ENCODE results near the gene PROP1. TPM values are rescaled to one million over a fixed set of nuclear protein-coding genes. Genes with fewer than 3 reads are reported as not detected.
"Not testable (repeated sequence)": the region's sequence is repeated elsewhere in the genome, so short reads cannot be mapped to it uniquely, and the experiment has no call there.

Gene PROP1
- total RNA-seq, 1 experiment from 2014 or later: not detected

- H3K4me3 ChIP-seq (replicated peaks in 1 of 2; ENCODE audit: low read depth in 1 of 2, low read length in 2 of 2); H3K4me1 ChIP-seq (ENCODE audit: control insufficient read depth in 1 of 2, insufficient read depth in 2 of 2, low read length in 2 of 2); DNase-seq (ENCODE audit: low read depth, low spot score); H3K9me2 ChIP-seq (ENCODE audit: insufficient read depth); POLR2A ChIA-PET; H3K27ac ChIP-seq (ENCODE audit: low read depth, low read length); intact Hi-C loops (cut with micrococcal nuclease); H3K4me2 ChIP-seq (ENCODE audit: low read length); CTCF ChIA-PET; H3K27me3 ChIP-seq (ENCODE audit: insufficient read depth, low read length); RAD21 ChIA-PET (ENCODE audit: low non-redundant PET in 1 of 2, low total read pairs in 2 of 2, uncharacterized antibody in 2 of 2, unreplicated experiment in 2 of 2); H3K79me2 ChIP-seq (ENCODE audit: insufficient read depth, low read length); BruUV-seq (replicated peaks); H4K20me1 ChIP-seq (ENCODE audit: insufficient read depth); H3K36me3 ChIP-seq (ENCODE audit: control insufficient read depth in 1 of 2, insufficient read depth in 2 of 2, low read length in 2 of 2); H2AFZ ChIP-seq (ENCODE audit: low read depth, low read length, poor library complexity, severe bottlenecking); H3K9me3 ChIP-seq (ENCODE audit: control insufficient read depth in 1 of 2, insufficient read depth in 1 of 2, low read depth in 1 of 2, low read length in 2 of 2); H3K9ac ChIP-seq (ENCODE audit: low read length): not testable (repeated sequence)
- peak; percentile 44; the same call in 1 of the 2 replicates for ATAC-seq
Observed at GRCh38 chr5:177947912-177948311, 48.1 kb downstream of the PROP1 start.

DNA sequence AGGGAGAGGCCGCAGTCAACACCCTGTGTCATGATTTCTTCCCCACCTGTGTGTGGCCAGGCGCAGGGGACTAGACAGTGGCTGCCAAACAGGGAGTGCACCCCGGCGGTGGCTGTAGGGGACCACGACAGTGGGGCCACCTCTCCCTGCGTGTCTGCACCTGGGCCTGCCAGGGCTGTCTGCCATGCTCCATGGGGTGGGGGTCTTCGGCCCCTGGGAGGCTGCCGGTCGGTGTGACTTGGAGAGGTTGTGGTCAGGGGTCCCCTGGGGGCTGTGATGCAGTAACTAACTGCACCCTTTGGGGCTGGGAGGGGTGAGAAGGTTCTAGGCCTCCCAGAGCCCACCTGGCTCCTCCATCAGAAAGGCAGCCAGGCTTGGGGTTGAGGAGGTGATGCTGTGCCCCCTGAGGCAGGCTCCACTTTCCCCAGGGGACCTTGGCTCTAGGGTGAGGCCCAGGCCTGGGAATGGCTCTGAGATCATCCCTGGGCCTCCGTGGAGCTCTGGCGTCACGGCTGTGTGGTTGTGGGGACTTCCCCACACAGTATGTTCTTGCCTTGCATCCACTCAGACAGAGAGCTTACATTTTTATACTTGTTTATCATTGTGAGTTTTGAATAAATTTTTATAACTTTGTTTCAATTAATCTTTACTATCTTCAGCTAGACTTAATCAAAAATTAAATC, 50.3 kb downstream of the PROP1 start:
- DNase-seq (ENCODE audit: low read depth, low spot score); H3K36me3 ChIP-seq (ENCODE audit: control insufficient read depth in 1 of 2, insufficient read depth in 2 of 2, low read length in 2 of 2); H3K27me3 ChIP-seq (ENCODE audit: insufficient read depth, low read length); H3K4me2 ChIP-seq (ENCODE audit: low read length); BruUV-seq (replicated peaks); CTCF ChIA-PET; H3K9me3 ChIP-seq (ENCODE audit: control insufficient read depth in 1 of 2, insufficient read depth in 1 of 2, low read depth in 1 of 2, low read length in 2 of 2); POLR2A ChIA-PET; RAD21 ChIA-PET (ENCODE audit: low non-redundant PET in 1 of 2, low total read pairs in 2 of 2, uncharacterized antibody in 2 of 2, unreplicated experiment in 2 of 2); H3K9me2 ChIP-seq (ENCODE audit: insufficient read depth); H3K9ac ChIP-seq (ENCODE audit: low read length); ATAC-seq; H3K4me1 ChIP-seq (ENCODE audit: control insufficient read depth in 1 of 2, insufficient read depth in 2 of 2, low read length in 2 of 2); H3K27ac ChIP-seq (ENCODE audit: low read depth, low read length); H3K4me3 ChIP-seq (replicated peaks in 1 of 2; ENCODE audit: low read depth in 1 of 2, low read length in 2 of 2); H3K79me2 ChIP-seq (ENCODE audit: insufficient read depth, low read length); H4K20me1 ChIP-seq (ENCODE audit: insufficient read depth); H2AFZ ChIP-seq (ENCODE audit: low read depth, low read length, poor library complexity, severe bottlenecking); intact Hi-C loops (cut with micrococcal nuclease): not testable (repeated sequence)

GRCh38 chr5:177945145-177945544, 50.9 kb downstream of the PROP1 start:
- RAD21 ChIA-PET (ENCODE audit: low non-redundant PET in 1 of 2, low total read pairs in 2 of 2, uncharacterized antibody in 2 of 2, unreplicated experiment in 2 of 2); H3K9me3 ChIP-seq (ENCODE audit: control insufficient read depth in 1 of 2, insufficient read depth in 1 of 2, low read depth in 1 of 2, low read length in 2 of 2); H3K27ac ChIP-seq (ENCODE audit: low read depth, low read length); H3K79me2 ChIP-seq (ENCODE audit: insufficient read depth, low read length); H4K20me1 ChIP-seq (ENCODE audit: insufficient read depth); H3K9ac ChIP-seq (ENCODE audit: low read length); intact Hi-C loops (cut with micrococcal nuclease); BruUV-seq (replicated peaks); CTCF ChIA-PET; H3K4me2 ChIP-seq (ENCODE audit: low read length); DNase-seq (ENCODE audit: low read depth, low spot score); ATAC-seq; H3K9me2 ChIP-seq (ENCODE audit: insufficient read depth); POLR2A ChIA-PET; H3K27me3 ChIP-seq (ENCODE audit: insufficient read depth, low read length); H3K4me3 ChIP-seq (replicated peaks in 1 of 2; ENCODE audit: low read depth in 1 of 2, low read length in 2 of 2); H2AFZ ChIP-seq (ENCODE audit: low read depth, low read length, poor library complexity, severe bottlenecking); H3K36me3 ChIP-seq (ENCODE audit: control insufficient read depth in 1 of 2, insufficient read depth in 2 of 2, low read length in 2 of 2); H3K4me1 ChIP-seq (ENCODE audit: control insufficient read depth in 1 of 2, insufficient read depth in 2 of 2, low read length in 2 of 2): not testable (repeated sequence)

DNA sequence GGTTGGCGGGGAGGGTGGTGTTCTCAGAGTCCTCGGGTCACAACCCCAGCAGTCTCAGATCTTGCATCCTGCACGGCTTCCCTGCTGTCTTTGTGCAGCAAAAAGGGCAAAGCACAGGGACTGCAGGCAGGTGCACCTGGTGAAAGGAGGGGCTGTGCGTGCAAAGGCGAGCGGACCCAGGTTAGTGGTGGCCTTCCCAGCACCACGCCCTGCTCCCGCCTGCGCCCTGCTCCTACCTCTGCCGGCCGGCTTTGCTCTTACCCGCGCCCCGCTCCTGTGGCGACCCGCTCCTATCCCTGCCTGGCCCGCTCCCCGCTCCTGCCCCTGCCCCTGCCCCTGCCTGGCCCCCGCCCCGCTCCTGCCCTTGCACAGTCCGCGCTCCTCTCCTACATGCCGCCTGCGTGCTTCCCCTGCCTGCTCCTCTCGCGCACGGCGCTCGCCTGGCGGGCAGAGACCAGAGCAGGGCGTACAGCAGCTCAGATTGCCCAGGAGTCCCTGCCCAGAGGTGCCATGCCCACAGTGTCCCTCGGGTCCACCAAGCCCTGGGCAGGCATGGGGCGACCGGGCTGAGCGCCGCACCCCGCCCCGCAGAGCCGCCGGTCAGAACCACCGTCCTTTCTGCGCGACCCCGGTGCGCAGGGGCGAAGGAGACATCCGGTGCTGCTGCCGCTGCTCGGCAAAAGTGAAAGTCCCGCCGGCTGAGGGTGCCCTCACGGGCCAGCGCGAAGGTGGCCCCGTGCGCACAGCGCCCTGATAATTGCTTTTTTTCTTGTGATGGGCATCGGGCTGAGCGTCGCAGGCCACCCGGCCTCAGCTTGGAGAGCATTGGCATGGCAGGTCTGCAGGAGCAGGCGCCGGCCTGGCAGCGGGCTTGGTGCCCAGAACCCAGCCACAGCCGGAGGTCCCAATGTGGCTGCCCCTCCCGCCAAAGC, 52.0 kb downstream of the PROP1 start:
- H3K27ac ChIP-seq (ENCODE audit: low read depth, low read length); H3K4me1 ChIP-seq (ENCODE audit: control insufficient read depth in 1 of 2, insufficient read depth in 2 of 2, low read length in 2 of 2); BruUV-seq (replicated peaks); H3K27me3 ChIP-seq (ENCODE audit: insufficient read depth, low read length); H3K36me3 ChIP-seq (ENCODE audit: control insufficient read depth in 1 of 2, insufficient read depth in 2 of 2, low read length in 2 of 2); H2AFZ ChIP-seq (ENCODE audit: low read depth, low read length, poor library complexity, severe bottlenecking); RAD21 ChIA-PET (ENCODE audit: low non-redundant PET in 1 of 2, low total read pairs in 2 of 2, uncharacterized antibody in 2 of 2, unreplicated experiment in 2 of 2); H3K9me2 ChIP-seq (ENCODE audit: insufficient read depth); CTCF ChIA-PET; H3K4me2 ChIP-seq (ENCODE audit: low read length); DNase-seq (ENCODE audit: low read depth, low spot score); H3K9me3 ChIP-seq (ENCODE audit: control insufficient read depth in 1 of 2, insufficient read depth in 1 of 2, low read depth in 1 of 2, low read length in 2 of 2); intact Hi-C loops (cut with micrococcal nuclease); H3K9ac ChIP-seq (ENCODE audit: low read length); ATAC-seq; H3K4me3 ChIP-seq (replicated peaks in 1 of 2; ENCODE audit: low read depth in 1 of 2, low read length in 2 of 2); H3K79me2 ChIP-seq (ENCODE audit: insufficient read depth, low read length); POLR2A ChIA-PET; H4K20me1 ChIP-seq (ENCODE audit: insufficient read depth): not testable (repeated sequence)
